Esophagus muscularis mucosa (tissue), 4 donors: ENCODE data around the gene MYO15B. TPM values are rescaled to one million over a fixed set of nuclear protein-coding genes. Genes with fewer than 3 reads are reported as not detected.
"Not testable (repeated sequence)": the region's sequence is repeated elsewhere in the genome, so short reads cannot be mapped to it uniquely, and the experiment has no call there.

Experiments used
- DNase-seq: peaks from one replicate; pipeline ENCODE4 v3.0.0-alpha.2; 2017; ENCODE audit errors: extremely low spot score
- H3K27ac ChIP-seq, 4 donors: fragments of 200-600 bp; sonication (generic); replicated peaks in 1 of 4; 1 replicate in 3 of 4; 2 replicates in 1 of 4; pipeline ENCODE4 v1.5.1; 2016 to 2019; ENCODE audit warnings: mild to moderate bottlenecking in 1 of 4
- H3K27me3 ChIP-seq, 4 donors: fragments of 200-600 bp; sonication (generic); one replicate each; pipeline versions ENCODE4 v1.5.1 to v1.6.0; 2016 to 2019
- H3K36me3 ChIP-seq, 4 donors: fragments of 200-600 bp; sonication (generic); one replicate each; pipeline ENCODE4 v1.5.1; 2016 to 2019
- H3K4me1 ChIP-seq, 4 donors: fragments of 200-600 bp; sonication (generic); one replicate each; pipeline ENCODE4 v1.5.1; 2016 to 2019
- H3K4me3 ChIP-seq, 4 donors: fragments of 200-600 bp; sonication (generic); 1 replicate in 2 of 4; 2 replicates in 2 of 4; pipeline ENCODE4 v1.5.1; 2016 to 2019; ENCODE audit warnings: mild to moderate bottlenecking in 4 of 4, moderate library complexity in 1 of 4
- H3K9me3 ChIP-seq, 4 donors: fragments of 200-600 bp; sonication (generic); 1 replicate in 3 of 4; 2 replicates in 1 of 4; pipeline ENCODE4 v1.5.1; 2016 to 2019
- CTCF ChIP-seq, 3 experiments: fragments of 200-600 bp in 2 of 3; fragments of 450-650 bp in 1 of 3; sonication (generic) in 2 of 3; IDR thresholded peaks; one replicate each; pipeline ENCODE4 v1.5.1; 2017 to 2019; ENCODE audit warnings: antibody characterized with exemption in 3 of 3, mild to moderate bottlenecking in 2 of 3, moderate library complexity in 1 of 3
- EP300 ChIP-seq: sonication (generic); formaldehyde crosslinking; IDR thresholded peaks from one replicate; pipeline ENCODE4 v1.6.1; 2017; ENCODE audit warnings: antibody characterized with exemption
- POLR2A ChIP-seq: fragments of 450-650 bp; IDR thresholded peaks from one replicate; pipeline ENCODE4 v1.6.1; 2017; ENCODE audit warnings: antibody characterized with exemption, moderate library complexity, mild to moderate bottlenecking, low read depth
- POLR2AphosphoS5 ChIP-seq, 2 donors: sonication (generic); formaldehyde crosslinking; IDR thresholded peaks; one replicate each; pipeline ENCODE4 v1.6.1; 2017; ENCODE audit warnings: antibody characterized with exemption in 2 of 2
- WGBS: methylation state at CpG from one replicate; pipeline ENCODE4 v1.1.5; 2018; 5-methylcytosine and 5-hydroxymethylcytosine counted together
- intact Hi-C: fragments of 100-400 bp; cut with DNase I; formaldehyde crosslinking; loops from one replicate; pipeline ENCODE4 v1.15.1; 2023
- total RNA-seq, 4 donors: library from RNA; depleted of rRNA; stranded (reverse); fragments of >200 nt; gene quantifications; one replicate each; pipeline versions ENCODE4 v1.1.0 to v1.2.1, GENCODE V29; 2016

MYO15B gene
- total RNA-seq, 4 donors from 2014 or later, result 34.5 to 61.9 (median 43.4) TPM

DNA sequence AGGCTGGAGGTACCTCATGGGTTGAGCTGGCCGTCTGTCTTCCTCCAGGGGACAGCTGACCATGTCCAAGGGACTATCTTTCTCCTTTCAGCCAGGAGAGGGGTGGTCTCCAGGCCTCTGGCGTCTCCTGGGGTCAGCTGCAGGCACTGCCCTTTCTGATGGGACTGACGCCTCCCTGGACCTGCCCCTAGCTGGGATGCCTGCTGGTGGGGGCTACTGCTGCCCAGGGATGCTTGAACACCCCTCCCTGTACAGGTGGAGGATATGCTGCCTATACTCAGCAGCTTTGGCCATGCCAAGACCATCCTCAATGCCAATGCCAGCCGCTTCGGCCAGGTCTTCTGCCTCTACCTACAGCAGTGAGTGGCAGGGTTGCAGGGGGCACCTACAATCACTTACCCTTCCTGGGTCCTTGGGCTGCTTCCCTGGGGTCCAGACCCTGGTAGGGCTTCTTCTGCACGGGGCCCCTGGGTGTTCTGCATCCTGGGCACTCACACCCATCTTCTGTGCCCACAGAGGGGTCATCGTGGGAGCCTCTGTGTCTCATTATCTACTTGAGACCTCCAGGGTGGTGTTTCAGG lies 4.2 kb downstream of the MYO15B start:
- Histone ChIP-seq H3K27ac (no peak overlapping the region), H3K36me3 (peaks cover 0 to 8% (median 3%) of the 10 kb centered on the region in 4 donors), H3K27me3 (peaks cover 0 to 11% (median 5%) of the 10 kb centered on the region in 4 donors), H3K9me3 (no peaks in the 10 kb centered on the region), H3K4me3 (no peak overlapping the region), H3K4me1 (peaks cover 15 to 37% (median 34%) of the 10 kb centered on the region in 4 donors)
- TF ChIP-seq EP300 (no peak), POLR2A (no peak)
- WGBS, result 89% methylated on average over 5 of the region's 7 CpGs
- intact Hi-C loops, result loop anchor here (5.0 kb wide), 1 partner anchor 75 kb away; the partner anchor contains the start of genes CASKIN2 and TSEN54
- no peak for DNase-seq

GRCh38 chr17:75592348-75593020 lies 4.9 kb downstream of the MYO15B start:
- 79% methylated on average over 6 of the region's 17 CpGs for WGBS
- no peak overlapping the region for H3K4me3 ChIP-seq
- no peak for DNase-seq

GRCh38 chr17:75593430-75593829 lies 5.8 kb downstream of the MYO15B start:
- not testable (repeated sequence) for DNase-seq, H3K27me3 ChIP-seq, H3K4me3 ChIP-seq, H3K27ac ChIP-seq, H3K9me3 ChIP-seq
- 95% methylated on average over 9 of the region's 9 CpGs for WGBS
- Histone ChIP-seq H3K4me1 (peaks cover 7 to 22% (median 20%) of the 10 kb centered on the region in 4 donors), H3K36me3 (peaks cover 0 to 11% (median 4%) of the 10 kb centered on the region in 4 donors)
- intact Hi-C loops, result loop anchor here (5.0 kb wide), 1 partner anchor 76 kb away; the partner anchor contains the start of genes CASKIN2 and TSEN54

More at GRCh38 chr17:75592348-75593020, 4.9 kb downstream of the MYO15B start:
- TF ChIP-seq POLR2AphosphoS5 (IDR thresholded peaks at IDR 0.05) (no peak), EP300 (no peak), POLR2A (no peak)
- intact Hi-C loops, result loop anchor here (5.0 kb wide), 1 partner anchor 75 kb away; the partner anchor contains the start of genes CASKIN2 and TSEN54
- Histone ChIP-seq H3K27ac (no peak overlapping the region), H3K36me3 (peaks cover 0 to 11% (median 4%) of the 10 kb centered on the region in 4 donors), H3K9me3 (no peaks in the 10 kb centered on the region), H3K4me1 (peaks cover 9 to 32% (median 29%) of the 10 kb centered on the region in 4 donors), H3K27me3 (peaks cover 0 to 10% (median 5%) of the 10 kb centered on the region in 4 donors)

DNA sequence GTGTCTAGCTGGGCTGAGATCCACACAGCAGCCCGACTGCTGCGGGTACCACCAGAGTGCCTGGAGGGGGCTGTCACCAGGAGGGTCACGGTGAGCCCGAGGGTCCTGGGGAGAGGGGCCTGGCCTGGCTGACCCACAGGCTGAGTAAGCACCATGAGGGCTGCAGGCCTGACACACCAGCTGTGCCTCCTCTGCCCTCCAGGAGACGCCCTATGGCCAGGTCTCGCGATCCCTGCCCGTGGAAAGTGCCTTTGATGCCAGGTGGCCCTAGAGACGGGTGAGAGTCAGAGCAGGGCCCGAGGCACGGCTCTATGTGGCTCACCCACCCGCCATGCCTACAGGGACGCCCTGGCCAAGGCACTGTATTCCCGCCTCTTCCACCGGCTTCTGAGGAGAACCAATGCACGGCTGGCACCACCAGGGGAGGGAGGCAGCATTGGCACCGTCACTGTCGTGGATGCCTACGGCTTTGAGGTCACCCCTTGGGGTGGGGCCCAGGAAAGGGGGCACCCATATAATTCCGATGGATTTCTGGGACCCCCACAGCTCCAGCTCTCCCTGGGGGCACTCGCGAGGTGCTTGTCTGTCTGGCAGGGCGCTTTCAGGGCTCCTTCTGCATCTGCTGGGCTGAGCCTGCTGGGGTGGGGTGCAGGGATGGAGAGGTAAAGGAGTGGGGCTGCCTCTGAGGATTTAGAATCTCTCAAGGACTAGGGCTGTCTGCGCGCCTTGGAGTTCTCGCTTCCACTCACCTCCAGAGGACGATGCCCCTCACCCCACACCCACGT lies 7.1 kb downstream of the MYO15B start:
- 78% methylated on average over 14 of the region's 28 CpGs for WGBS
- DNase-seq, result no peak
- Histone ChIP-seq H3K4me1 (peaks cover 4 to 13% (median 9%) of the 10 kb centered on the region in 4 donors), H3K9me3 (no peaks in the 10 kb centered on the region), H3K36me3 (peaks cover 0 to 11% (median 4%) of the 10 kb centered on the region in 4 donors), H3K27me3 (no peaks in the 10 kb centered on the region), H3K27ac (no peak overlapping the region), H3K4me3 (no peak overlapping the region)
- intact Hi-C loops, result loop anchor here (5.0 kb wide), 1 partner anchor 77 kb away; the partner anchor contains the start of genes CASKIN2 and TSEN54
- TF ChIP-seq POLR2AphosphoS5 (IDR thresholded peaks at IDR 0.05) (no peak), CTCF (IDR thresholded peaks at IDR 0.05) (no peak), POLR2A (no peak), EP300 (no peak)

DNA sequence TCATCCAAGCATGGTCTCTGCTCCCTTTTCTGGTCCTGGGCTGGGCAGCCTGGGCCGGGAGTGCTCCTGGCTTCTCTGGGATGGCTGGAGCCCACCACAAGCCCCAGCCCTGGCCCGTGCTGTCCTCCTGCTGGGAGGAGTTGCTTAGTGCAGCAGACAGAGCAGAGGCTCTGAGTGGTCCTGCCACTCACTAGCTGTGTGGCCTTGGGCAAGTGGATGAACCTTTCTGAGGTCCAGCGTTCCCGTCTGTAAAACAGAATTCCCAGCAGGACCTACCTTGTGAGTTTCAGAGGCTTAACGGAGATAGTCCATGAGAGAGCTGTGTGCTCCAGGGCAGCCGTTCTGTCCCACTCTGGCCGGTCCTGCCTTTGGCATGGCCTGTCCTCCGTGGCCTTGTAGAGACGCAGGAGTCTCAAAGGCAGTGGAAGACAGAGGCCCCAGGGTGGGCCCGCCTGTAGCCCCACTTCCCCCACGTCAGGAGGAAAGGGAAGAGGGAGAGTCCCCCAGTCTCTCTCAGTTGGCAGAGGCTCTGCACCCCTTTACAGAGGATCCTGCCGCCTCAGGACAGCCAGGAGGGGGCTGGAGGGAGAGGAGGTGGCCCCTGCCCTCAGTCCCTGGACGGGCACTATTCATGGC lies 7.8 kb downstream of the MYO15B start:
- 51% methylated on average over 3 of the region's 13 CpGs for WGBS
- H3K27ac ChIP-seq, result no peak overlapping the region
- intact Hi-C loops, result no loop called here
- TF ChIP-seq EP300 (no peak), POLR2A (no peak), CTCF (IDR thresholded peaks at IDR 0.05) (no peak), POLR2AphosphoS5 (IDR thresholded peaks at IDR 0.05) (no peak)
- no peak for DNase-seq
- peaks cover 0 to 6% (median 2%) of the 10 kb centered on the region in 4 donors for H3K4me1 ChIP-seq
- no peak overlapping the region for H3K4me3 ChIP-seq
- H3K27me3 ChIP-seq, result no peaks in the 10 kb centered on the region
- peaks cover 0 to 11% (median 4%) of the 10 kb centered on the region in 4 donors for H3K36me3 ChIP-seq
- H3K9me3 ChIP-seq, result no peaks in the 10 kb centered on the region
